ENCODE results near the gene VKORC1. TPM values are rescaled to one million over a fixed set of nuclear protein-coding genes. Genes with fewer than 3 reads are reported as not detected.

The VKORC1 gene
- polyA plus RNA-seq, 1 of the 3 experiments (the other 2 are of a cell fraction): 434 TPM

DNA sequence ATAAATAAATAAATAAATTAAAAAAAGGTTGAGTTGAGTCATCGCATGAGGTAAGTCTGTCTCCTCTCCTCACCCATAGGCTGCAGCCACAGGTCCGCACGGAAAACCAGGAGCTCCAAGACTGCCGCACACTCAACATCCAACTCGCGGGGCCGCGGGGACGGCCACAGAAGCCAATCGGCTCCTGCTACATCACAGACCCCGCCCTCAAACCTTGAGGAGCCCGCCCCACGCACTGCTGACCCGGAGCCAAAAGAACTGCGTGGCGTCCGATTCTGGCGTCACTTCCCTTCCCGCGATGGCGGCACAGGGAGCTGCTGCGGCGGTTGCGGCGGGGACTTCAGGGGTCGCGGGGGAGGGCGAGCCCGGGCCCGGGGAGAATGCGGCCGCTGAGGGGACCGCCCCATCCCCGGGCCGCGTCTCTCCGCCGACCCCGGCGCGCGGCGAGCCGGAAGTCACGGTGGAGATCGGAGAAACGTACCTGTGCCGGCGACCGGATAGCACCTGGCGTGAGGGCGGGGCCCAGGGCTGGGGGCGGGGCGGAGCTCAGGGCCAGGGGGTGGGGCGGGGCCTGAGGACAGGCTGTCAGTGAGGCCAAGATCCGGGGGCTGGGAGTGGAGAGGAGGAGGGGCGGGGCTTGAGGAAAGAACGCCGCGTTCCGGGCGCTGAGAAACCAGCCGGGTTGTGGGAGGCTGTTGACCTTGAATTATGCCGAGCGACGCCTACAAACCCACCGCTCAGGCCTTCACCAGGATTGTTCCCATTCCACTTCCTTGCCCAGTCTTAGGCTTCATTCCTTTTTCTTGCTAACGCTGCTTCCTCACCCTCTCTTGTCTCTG lies 23.0 kb upstream of the VKORC1 start, which contains the start of gene KAT8 (continued):
- TF ChIP-seq REST (IDR thresholded peaks at IDR 0.05; ENCODE audit: low read depth, low read length) (no peak), SMC3 (IDR thresholded peaks at IDR 0.05; ENCODE audit: low read depth, low read length) (no peak), GABPA (IDR thresholded peaks at IDR 0.05; ENCODE audit: low read depth) (peak; percentile 97), TCF12 (IDR thresholded peaks at IDR 0.05) (no peak), CHD2 (IDR thresholded peaks at IDR 0.05; ENCODE audit: low read length, partially characterized antibody) (peak; percentile 87), USF1 (IDR thresholded peaks at IDR 0.05; ENCODE audit: borderline replicate concordance, low read depth) (no peak), FOXJ3 (CRISPR knock-in tag; IDR thresholded peaks at IDR 0.05) (no peak), NRF1 (IDR thresholded peaks at IDR 0.05; ENCODE audit: low read depth, low read length) (no peak), FOXM1 (IDR thresholded peaks at IDR 0.05; ENCODE audit: low read depth) (no peak; the same call in 1 of the 2 replicates), ELF1 (IDR thresholded peaks at IDR 0.05) (peak; percentile 45; the same call in 1 of the 2 replicates), MEF2A (IDR thresholded peaks at IDR 0.05; ENCODE audit: borderline replicate concordance, low read depth) (no peak), RCOR1 (IDR thresholded peaks at IDR 0.05; ENCODE audit: low read length) (no peak; the same call in 1 of the 2 replicates), NFIC (IDR thresholded peaks at IDR 0.05; ENCODE audit: borderline replicate concordance) (no peak), ZBTB33 (IDR thresholded peaks at IDR 0.05; ENCODE audit: borderline replicate concordance, low read depth) (peak; percentile 49; the same call in 1 of the 2 replicates), TEAD4 (IDR thresholded peaks at IDR 0.05; ENCODE audit: borderline replicate concordance, insufficient read depth) (no peak), JUND (IDR thresholded peaks at IDR 0.05) (no peak), EZH2phosphoT487 (IDR thresholded peaks at IDR 0.05; ENCODE audit: borderline replicate concordance, low read depth) (no peak)
- TF ChIP-seq, protein P1, sequence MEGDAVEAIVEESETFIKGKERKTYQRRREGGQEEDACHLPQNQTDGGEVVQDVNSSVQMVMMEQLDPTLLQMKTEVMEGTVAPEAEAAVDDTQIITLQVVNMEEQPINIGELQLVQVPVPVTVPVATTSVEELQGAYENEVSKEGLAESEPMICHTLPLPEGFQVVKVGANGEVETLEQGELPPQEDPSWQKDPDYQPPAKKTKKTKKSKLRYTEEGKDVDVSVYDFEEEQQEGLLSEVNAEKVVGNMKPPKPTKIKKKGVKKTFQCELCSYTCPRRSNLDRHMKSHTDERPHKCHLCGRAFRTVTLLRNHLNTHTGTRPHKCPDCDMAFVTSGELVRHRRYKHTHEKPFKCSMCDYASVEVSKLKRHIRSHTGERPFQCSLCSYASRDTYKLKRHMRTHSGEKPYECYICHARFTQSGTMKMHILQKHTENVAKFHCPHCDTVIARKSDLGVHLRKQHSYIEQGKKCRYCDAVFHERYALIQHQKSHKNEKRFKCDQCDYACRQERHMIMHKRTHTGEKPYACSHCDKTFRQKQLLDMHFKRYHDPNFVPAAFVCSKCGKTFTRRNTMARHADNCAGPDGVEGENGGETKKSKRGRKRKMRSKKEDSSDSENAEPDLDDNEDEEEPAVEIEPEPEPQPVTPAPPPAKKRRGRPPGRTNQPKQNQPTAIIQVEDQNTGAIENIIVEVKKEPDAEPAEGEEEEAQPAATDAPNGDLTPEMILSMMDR (IDR thresholded peaks at IDR 0.05): no peak
- TF ChIP-seq, protein P2, sequence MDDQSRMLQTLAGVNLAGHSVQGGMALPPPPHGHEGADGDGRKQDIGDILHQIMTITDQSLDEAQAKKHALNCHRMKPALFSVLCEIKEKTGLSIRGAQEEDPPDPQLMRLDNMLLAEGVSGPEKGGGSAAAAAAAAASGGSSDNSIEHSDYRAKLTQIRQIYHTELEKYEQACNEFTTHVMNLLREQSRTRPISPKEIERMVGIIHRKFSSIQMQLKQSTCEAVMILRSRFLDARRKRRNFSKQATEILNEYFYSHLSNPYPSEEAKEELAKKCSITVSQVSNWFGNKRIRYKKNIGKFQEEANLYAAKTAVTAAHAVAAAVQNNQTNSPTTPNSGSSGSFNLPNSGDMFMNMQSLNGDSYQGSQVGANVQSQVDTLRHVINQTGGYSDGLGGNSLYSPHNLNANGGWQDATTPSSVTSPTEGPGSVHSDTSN (IDR thresholded peaks at IDR 0.05): peak; percentile 61

Data from SK-N-SH (cell line).